ENCODE data around the gene ARL14. TPM values are rescaled to one million over a fixed set of nuclear protein-coding genes. Genes with fewer than 3 reads are reported as not detected.

The ARL14 gene
- total RNA-seq = not detected

GRCh38 chr3:160676547-160677303 lies at the start of gene ARL14:
TSS of gene ARL14 (plus strand) at chr3:160677160. CDS start at chr3:160677347, 187 bp downstream.
- POLR2A ChIA-PET = no interaction called here
- ATAC-seq = peak; percentile 55
- H3K4me3 Mint-ChIP-seq = no peak within 1 kb of the TSS
- intact Hi-C loops (cut with DNase I, micrococcal nuclease) = no loop called here
- no peak within 1 kb of the TSS for H3K27ac Mint-ChIP-seq
- no peaks in the 10 kb centered on the region for H3K36me3 Mint-ChIP-seq (ENCODE audit: low read depth)
- H3K9me3 Mint-ChIP-seq (ENCODE audit: low read depth) = no peaks in the 10 kb centered on the region
- no peaks in the 10 kb centered on the region for H3K4me1 Mint-ChIP-seq
- CTCF ChIA-PET = interaction anchor here (2.2 kb wide), 1 partner anchor 10 kb away, joined by 11 read pairs; no protein-coding TSS in a partner anchor
- H3K27me3 Mint-ChIP-seq = peaks cover 10% of the 10 kb centered on the region
- DNase-seq = no peak

GRCh38 chr3:160629491-160629890 lies 47.5 kb upstream of the ARL14 start:
- Mint-ChIP-seq H3K4me1 (no peaks in the 10 kb centered on the region), H3K9me3 (ENCODE audit: low read depth) (no peaks in the 10 kb centered on the region), H3K4me3 (no peak overlapping the region), H3K27me3 (peaks cover 7% of the 10 kb centered on the region), H3K36me3 (ENCODE audit: low read depth) (no peaks in the 10 kb centered on the region), H3K27ac (no peak overlapping the region)
- intact Hi-C loops (cut with DNase I, micrococcal nuclease) = no loop called here
- CTCF ChIA-PET = no interaction called here
- ATAC-seq (no peak), DNase-seq (no peak)
- POLR2A ChIA-PET = no interaction called here

GRCh38 chr3:160633361-160634083 lies 43.4 kb upstream of the ARL14 start:
- H3K27me3 Mint-ChIP-seq = peaks cover 7% of the 10 kb centered on the region
- no peaks in the 10 kb centered on the region for H3K9me3 Mint-ChIP-seq (ENCODE audit: low read depth)
- no peaks in the 10 kb centered on the region for H3K36me3 Mint-ChIP-seq (ENCODE audit: low read depth)
- H3K4me1 Mint-ChIP-seq = no peaks in the 10 kb centered on the region
- CTCF ChIA-PET = no interaction called here
- POLR2A ChIA-PET = no interaction called here
- DNase-seq (no peak), ATAC-seq (no peak)
- intact Hi-C loops (cut with DNase I, micrococcal nuclease) = no loop called here
- no peak overlapping the region for H3K4me3 Mint-ChIP-seq
- peak overlapping the region; percentile 15 for H3K27ac Mint-ChIP-seq

- Mint-ChIP-seq H3K27ac (no peak overlapping the region), H3K36me3 (ENCODE audit: low read depth) (no peaks in the 10 kb centered on the region), H3K27me3 (peaks cover 1% of the 10 kb centered on the region), H3K4me1 (no peaks in the 10 kb centered on the region), H3K4me3 (no peak overlapping the region), H3K9me3 (ENCODE audit: low read depth) (no peaks in the 10 kb centered on the region)
- ATAC-seq = no peak
- intact Hi-C loops (cut with DNase I, micrococcal nuclease) = no loop called here
- DNase-seq = no peak
- ChIA-PET CTCF (interaction anchor here (0.8 kb wide), 1 partner anchor 461 kb away, joined by 3 read pairs; no protein-coding TSS in a partner anchor), POLR2A (no interaction called here)
Measured at GRCh38 chr3:160635213-160635612, 41.7 kb upstream of the ARL14 start.

GRCh38 chr3:160637086-160637485 lies 39.9 kb upstream of the ARL14 start:
- ChIA-PET POLR2A (no interaction called here), CTCF (no interaction called here)
- DNase-seq (no peak), ATAC-seq (no peak)
- Mint-ChIP-seq H3K27ac (no peak overlapping the region), H3K36me3 (ENCODE audit: low read depth) (no peaks in the 10 kb centered on the region), H3K9me3 (ENCODE audit: low read depth) (no peaks in the 10 kb centered on the region), H3K4me3 (no peak overlapping the region), H3K4me1 (no peaks in the 10 kb centered on the region), H3K27me3 (no peaks in the 10 kb centered on the region)
- intact Hi-C loops (cut with DNase I, micrococcal nuclease) = no loop called here

- H3K36me3 Mint-ChIP-seq (ENCODE audit: low read depth) = no peaks in the 10 kb centered on the region
Measured at GRCh38 chr3:160638184-160638583, 38.8 kb upstream of the ARL14 start.

GRCh38 chr3:160641665-160642309 lies 35.2 kb upstream of the ARL14 start:
- Mint-ChIP-seq H3K4me1 (no peaks in the 10 kb centered on the region), H3K9me3 (ENCODE audit: low read depth) (no peaks in the 10 kb centered on the region), H3K4me3 (no peak overlapping the region), H3K27me3 (no peaks in the 10 kb centered on the region), H3K36me3 (ENCODE audit: low read depth) (no peaks in the 10 kb centered on the region), H3K27ac (no peak overlapping the region)
- CTCF ChIA-PET = no interaction called here
- POLR2A ChIA-PET = no interaction called here
- DNase-seq (no peak), ATAC-seq (no peak)
- intact Hi-C loops (cut with DNase I, micrococcal nuclease) = no loop called here

More at GRCh38 chr3:160638184-160638583, 38.8 kb upstream of the ARL14 start:
- DNase-seq = no peak
- Mint-ChIP-seq H3K27ac (no peak overlapping the region), H3K27me3 (no peaks in the 10 kb centered on the region), H3K4me1 (no peaks in the 10 kb centered on the region), H3K9me3 (ENCODE audit: low read depth) (no peaks in the 10 kb centered on the region), H3K4me3 (no peak overlapping the region)
- intact Hi-C loops (cut with DNase I, micrococcal nuclease) = no loop called here
- no peak for ATAC-seq
- ChIA-PET POLR2A (no interaction called here), CTCF (no interaction called here)

GRCh38 chr3:160643994-160644393 lies 33.0 kb upstream of the ARL14 start:
- Mint-ChIP-seq H3K36me3 (ENCODE audit: low read depth) (no peaks in the 10 kb centered on the region), H3K4me1 (no peaks in the 10 kb centered on the region), H3K27me3 (no peaks in the 10 kb centered on the region), H3K27ac (no peak overlapping the region), H3K9me3 (ENCODE audit: low read depth) (no peaks in the 10 kb centered on the region), H3K4me3 (no peak overlapping the region)
- intact Hi-C loops (cut with DNase I, micrococcal nuclease) = no loop called here
- ChIA-PET CTCF (no interaction called here), POLR2A (no interaction called here)
- DNase-seq = no peak
- no peak for ATAC-seq

GRCh38 chr3:160644491-160644890 lies 32.5 kb upstream of the ARL14 start:
- no peaks in the 10 kb centered on the region for H3K9me3 Mint-ChIP-seq (ENCODE audit: low read depth)
- ATAC-seq (no peak), DNase-seq (no peak)
- no peaks in the 10 kb centered on the region for H3K4me1 Mint-ChIP-seq
- H3K4me3 Mint-ChIP-seq = no peak overlapping the region
- ChIA-PET CTCF (no interaction called here), POLR2A (no interaction called here)
- no peaks in the 10 kb centered on the region for H3K27me3 Mint-ChIP-seq
- no peak overlapping the region for H3K27ac Mint-ChIP-seq
- no peaks in the 10 kb centered on the region for H3K36me3 Mint-ChIP-seq (ENCODE audit: low read depth)
- intact Hi-C loops (cut with DNase I, micrococcal nuclease) = no loop called here

- CTCF ChIA-PET = interaction anchor here (1.0 to 1.3 kb wide), 2 partner anchors 280 to 301 kb away, joined by 3 read pairs; no protein-coding TSS in a partner anchor
Measured at GRCh38 chr3:160648701-160649100, 28.3 kb upstream of the ARL14 start.

GRCh38 chr3:160649596-160649995 lies 27.4 kb upstream of the ARL14 start:
- Mint-ChIP-seq H3K27ac (no peak overlapping the region), H3K27me3 (peaks cover 5% of the 10 kb centered on the region), H3K36me3 (ENCODE audit: low read depth) (no peaks in the 10 kb centered on the region), H3K4me3 (no peak overlapping the region), H3K9me3 (ENCODE audit: low read depth) (no peaks in the 10 kb centered on the region), H3K4me1 (no peaks in the 10 kb centered on the region)
- CTCF ChIA-PET = interaction anchor here (1.1 to 1.3 kb wide), 2 partner anchors 12 to 60 kb away, joined by 3 read pairs; no protein-coding TSS in a partner anchor
- intact Hi-C loops (cut with DNase I, micrococcal nuclease) = no loop called here
- DNase-seq (no peak), ATAC-seq (no peak)
- POLR2A ChIA-PET = no interaction called here

More at GRCh38 chr3:160648701-160649100, 28.3 kb upstream of the ARL14 start:
- H3K4me3 Mint-ChIP-seq = no peak overlapping the region
- intact Hi-C loops (cut with DNase I, micrococcal nuclease) = no loop called here
- POLR2A ChIA-PET = no interaction called here
- peaks cover 5% of the 10 kb centered on the region for H3K27me3 Mint-ChIP-seq
- DNase-seq (no peak), ATAC-seq (no peak)
- H3K4me1 Mint-ChIP-seq = no peaks in the 10 kb centered on the region
- H3K27ac Mint-ChIP-seq = no peak overlapping the region
- H3K9me3 Mint-ChIP-seq (ENCODE audit: low read depth) = no peaks in the 10 kb centered on the region
- H3K36me3 Mint-ChIP-seq (ENCODE audit: low read depth) = no peaks in the 10 kb centered on the region

GRCh38 chr3:160653512-160653911 lies 23.4 kb upstream of the ARL14 start:
- H3K4me3 Mint-ChIP-seq = no peak overlapping the region

More at GRCh38 chr3:160653512-160653911, 23.4 kb upstream of the ARL14 start:
- Mint-ChIP-seq H3K27me3 (peaks cover 7% of the 10 kb centered on the region), H3K9me3 (ENCODE audit: low read depth) (peaks cover 2% of the 10 kb centered on the region), H3K4me1 (no peaks in the 10 kb centered on the region), H3K36me3 (ENCODE audit: low read depth) (no peaks in the 10 kb centered on the region), H3K27ac (no peak overlapping the region)
- ChIA-PET POLR2A (interaction anchor here (0.7 kb wide), 1 partner anchor 41 kb away, joined by 3 read pairs; no protein-coding TSS in a partner anchor), CTCF (no interaction called here)
- intact Hi-C loops (cut with DNase I, micrococcal nuclease) = no loop called here
- DNase-seq = no peak
- ATAC-seq = no peak
